ENCODE measurements around the gene DNAAF8. TPM values are rescaled to one million over a fixed set of nuclear protein-coding genes. Genes with fewer than 3 reads are reported as not detected.
A peak's percentile ranks its signal among the peaks of the same experiment; 100 is the strongest.

The DNAAF8 gene
- total RNA-seq, 4 donors from 2014 or later: 0.44 to 1.2 (median 0.91) TPM

DNA sequence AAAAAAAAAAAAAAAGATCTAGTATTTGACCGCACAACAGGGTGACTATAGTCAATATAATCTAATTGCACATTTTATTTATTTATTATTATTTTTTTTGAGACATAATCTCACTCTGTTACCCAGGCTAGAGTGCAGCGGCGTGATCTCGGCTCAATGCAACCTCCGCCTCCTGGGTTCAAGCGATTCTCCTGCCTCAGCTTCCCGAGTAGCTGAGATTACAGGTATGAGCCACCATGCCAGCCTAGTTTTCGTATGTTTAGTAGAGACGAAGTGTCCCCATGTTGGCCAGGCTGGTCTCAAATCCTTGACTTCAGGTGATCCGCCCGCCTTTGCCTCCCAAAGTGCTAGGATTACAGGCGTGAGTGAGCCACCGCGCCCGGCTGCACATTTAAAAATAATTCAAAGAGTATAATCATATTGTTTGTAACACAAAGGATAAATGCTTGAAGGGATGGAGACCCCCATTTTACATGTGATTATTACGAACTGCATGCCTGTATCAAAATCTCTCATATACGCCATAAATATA lies 1.1 kb upstream of the DNAAF8 start:
- H3K4me1 ChIP-seq: peaks cover 13 to 16% of the 10 kb centered on the region in 2 donors
- TF ChIP-seq POLR2A (IDR thresholded peaks at IDR 0.05): no peak
- TF ChIP-seq, protein P1, sequence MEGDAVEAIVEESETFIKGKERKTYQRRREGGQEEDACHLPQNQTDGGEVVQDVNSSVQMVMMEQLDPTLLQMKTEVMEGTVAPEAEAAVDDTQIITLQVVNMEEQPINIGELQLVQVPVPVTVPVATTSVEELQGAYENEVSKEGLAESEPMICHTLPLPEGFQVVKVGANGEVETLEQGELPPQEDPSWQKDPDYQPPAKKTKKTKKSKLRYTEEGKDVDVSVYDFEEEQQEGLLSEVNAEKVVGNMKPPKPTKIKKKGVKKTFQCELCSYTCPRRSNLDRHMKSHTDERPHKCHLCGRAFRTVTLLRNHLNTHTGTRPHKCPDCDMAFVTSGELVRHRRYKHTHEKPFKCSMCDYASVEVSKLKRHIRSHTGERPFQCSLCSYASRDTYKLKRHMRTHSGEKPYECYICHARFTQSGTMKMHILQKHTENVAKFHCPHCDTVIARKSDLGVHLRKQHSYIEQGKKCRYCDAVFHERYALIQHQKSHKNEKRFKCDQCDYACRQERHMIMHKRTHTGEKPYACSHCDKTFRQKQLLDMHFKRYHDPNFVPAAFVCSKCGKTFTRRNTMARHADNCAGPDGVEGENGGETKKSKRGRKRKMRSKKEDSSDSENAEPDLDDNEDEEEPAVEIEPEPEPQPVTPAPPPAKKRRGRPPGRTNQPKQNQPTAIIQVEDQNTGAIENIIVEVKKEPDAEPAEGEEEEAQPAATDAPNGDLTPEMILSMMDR (IDR thresholded peaks at IDR 0.05 in 4 of 5, conservative IDR thresholded peaks at IDR 0.05 in 1 of 5): no peak
- no peaks in the 10 kb centered on the region for H3K27me3 ChIP-seq
- H3K9me3 ChIP-seq: no peaks in the 10 kb centered on the region
- in situ Hi-C loops (cut with MboI; ENCODE audit: low sequenced_read_pairs in 4 of 4) (no loop called here), intact Hi-C loops (cut with DNase I; ENCODE audit: low total_unique reads) (no loop called here)
- no peak for DNase-seq
- ATAC-seq: no peak
- H3K36me3 ChIP-seq: peaks cover 0 to 19% of the 10 kb centered on the region in 2 donors
- H3K27ac ChIP-seq: peak overlapping the region; percentile 84 to 97 (median 85)
- H3K4me3 ChIP-seq: peak overlapping the region; percentile 92 to 100 (median 92)

- Histone ChIP-seq H3K27ac (peak overlapping the region; percentile 84 to 97 (median 85)), H3K36me3 (peaks cover 0 to 14% of the 10 kb centered on the region in 2 donors), H3K27me3 (no peaks in the 10 kb centered on the region), H3K4me1 (peaks cover 13 to 16% of the 10 kb centered on the region in 2 donors), H3K9me3 (no peaks in the 10 kb centered on the region), H3K4me3 (peak overlapping the region; percentile 92 to 100 (median 92))
- intact Hi-C loops (cut with DNase I; ENCODE audit: low total_unique reads) (loop anchor here (1.0 to 2.0 kb wide), 6 partner anchors 35 to 223 kb away; partner anchors contain the start of genes MGRN1, NUDT16L1 and ROGDI), in situ Hi-C loops (cut with MboI; ENCODE audit: low sequenced_read_pairs in 4 of 4) (no loop called here)
- no peak for TF ChIP-seq POLR2A (IDR thresholded peaks at IDR 0.05)
- TF ChIP-seq, protein P1 (IDR thresholded peaks at IDR 0.05 in 4 of 5, conservative IDR thresholded peaks at IDR 0.05 in 1 of 5): no peak
- DNase-seq (no peak), ATAC-seq (no peak)
Measured at GRCh38 chr16:4733747-4734062, 632 bp upstream of the DNAAF8 start.

- in situ Hi-C loops (cut with MboI; ENCODE audit: low sequenced_read_pairs in 4 of 4): no loop called here
- peak; percentile 75 to 78 for ATAC-seq
Measured at GRCh38 chr16:4734730-4735535, 596 bp downstream of the DNAAF8 start.

GRCh38 chr16:4736546-4736945 lies 2.2 kb downstream of the DNAAF8 start:
- Histone ChIP-seq H3K9me3 (no peaks in the 10 kb centered on the region), H3K4me3 (no peak overlapping the region), H3K4me1 (peaks cover 13 to 16% of the 10 kb centered on the region in 2 donors), H3K27me3 (no peaks in the 10 kb centered on the region), H3K36me3 (no peaks in the 10 kb centered on the region), H3K27ac (no peak overlapping the region)
- in situ Hi-C loops (cut with MboI; ENCODE audit: low sequenced_read_pairs in 4 of 4) (no loop called here), intact Hi-C loops (cut with DNase I; ENCODE audit: low total_unique reads) (no loop called here)
- TF ChIP-seq, protein P1 (IDR thresholded peaks at IDR 0.05 in 4 of 5, conservative IDR thresholded peaks at IDR 0.05 in 1 of 5): no peak
- TF ChIP-seq POLR2A (IDR thresholded peaks at IDR 0.05): no peak
- ATAC-seq (no peak), DNase-seq (no peak)

More at GRCh38 chr16:4734730-4735535, 596 bp downstream of the DNAAF8 start:
- TF ChIP-seq POLR2A (IDR thresholded peaks at IDR 0.05): no peak
- TF ChIP-seq, protein P1 (IDR thresholded peaks at IDR 0.05 in 4 of 5, conservative IDR thresholded peaks at IDR 0.05 in 1 of 5): no peak
- peaks cover 13 to 16% of the 10 kb centered on the region in 2 donors for H3K4me1 ChIP-seq
- intact Hi-C loops (cut with DNase I; ENCODE audit: low total_unique reads): loop anchor here (1.0 to 2.0 kb wide), 6 partner anchors 33 to 221 kb away; partner anchors contain the start of genes MGRN1, NUDT16L1 and ROGDI
- H3K27me3 ChIP-seq: no peaks in the 10 kb centered on the region
- DNase-seq: peak; percentile 73 to 79
- peaks cover 0 to 4% of the 10 kb centered on the region in 2 donors for H3K36me3 ChIP-seq
- peak overlapping the region; percentile 92 to 100 (median 92) for H3K4me3 ChIP-seq
- H3K27ac ChIP-seq: peak overlapping the region; percentile 84 to 97 (median 85)
- H3K9me3 ChIP-seq: no peaks in the 10 kb centered on the region

Data from gastrocnemius medialis (tissue), 4 donors.